ENCODE measurements around the gene RALGPS1. TPM values are rescaled to one million over a fixed set of nuclear protein-coding genes. Genes with fewer than 3 reads are reported as not detected.

Gene RALGPS1
- total and polyA plus RNA-seq, 2 of the 13 experiments (the other 11 are each of a cell fraction or from before 2014, with no cell fraction given) = 3.7 to 6.5 TPM

GRCh38 chr9:126914458-126915280, at the start of gene RALGPS1 (continued):
- TF ChIP-seq ZNF629 (CRISPR knock-in tag; conservative IDR thresholded peaks at IDR 0.05) (no peak), ZNF746 (CRISPR knock-in tag; IDR thresholded peaks at IDR 0.05) (no peak), E2F1 (CRISPR knock-in tag; IDR thresholded peaks at IDR 0.05) (no peak), ERF (CRISPR knock-in tag; IDR thresholded peaks at IDR 0.05) (0 out of 2 replicates have a peak, but pooled peaks have one; percentile 30), ZNF446 (CRISPR knock-in tag; IDR thresholded peaks at IDR 0.05) (no peak), KMT2B (CRISPR knock-in tag; IDR thresholded peaks at IDR 0.05) (0 out of 2 replicates have a peak, but pooled peaks have one; percentile 34), PBX3 (CRISPR knock-in tag; IDR thresholded peaks at IDR 0.05; ENCODE audit: borderline replicate concordance) (peak; percentile 64; the same call in 1 of the 2 replicates), NAIF1 (CRISPR knock-in tag; IDR thresholded peaks at IDR 0.05; ENCODE audit: borderline replicate concordance) (no peak), CBX1 (IDR thresholded peaks at IDR 0.05; ENCODE audit: low read depth) (no peak), ZSCAN29 (CRISPR knock-in tag; conservative IDR thresholded peaks at IDR 0.05) (no peak), ZNF687 (CRISPR knock-in tag; IDR thresholded peaks at IDR 0.05) (peak; percentile 61), ZNF207 (IDR thresholded peaks at IDR 0.05; ENCODE audit: borderline replicate concordance) (no peak), ZNF574 (CRISPR knock-in tag; IDR thresholded peaks at IDR 0.05) (peak; percentile 26; the same call in 1 of the 2 replicates), GABPB1 (CRISPR knock-in tag; IDR thresholded peaks at IDR 0.05) (peak; percentile 58), MXI1 (IDR thresholded peaks at IDR 0.05; ENCODE audit: borderline replicate concordance, low read depth, low read length) (peak; percentile 13; the same call in 1 of the 3 replicates), NFYB (CRISPR knock-in tag; IDR thresholded peaks at IDR 0.05) (peak; percentile 89), KDM2A (CRISPR knock-in tag; IDR thresholded peaks at IDR 0.05; ENCODE audit: borderline replicate concordance, low read depth) (peak; percentile 49; the same call in 1 of the 2 replicates), RBFOX2 (IDR thresholded peaks at IDR 0.05; ENCODE audit: low read depth, low read length) (peak; percentile 53; the same call in 1 of the 2 replicates)

Data from HepG2 (cell line).